ENCODE data around the gene RIPOR2. TPM values are rescaled to one million over a fixed set of nuclear protein-coding genes. Genes with fewer than 3 reads are reported as not detected.

Gene RIPOR2
- total and polyA plus RNA-seq, 2 of the 13 experiments (the other 11 are each of a cell fraction or from before 2014, with no cell fraction given), result 0.02 to 0.05 TPM

GRCh38 chr6:24809728-24810127, 126.0 kb downstream of the RIPOR2 start (continued):
- TF ChIP-seq PAXIP1 (CRISPR knock-in tag; conservative IDR thresholded peaks at IDR 0.05) (peak; percentile 79), ZNF737 (CRISPR knock-in tag; IDR thresholded peaks at IDR 0.05; ENCODE audit: borderline replicate concordance) (no peak), FOXA1 (IDR thresholded peaks at IDR 0.05) (no peak), FOXA1 (CRISPR knock-in tag; IDR thresholded peaks at IDR 0.05) (peak; percentile 7; the same call in 1 of the 2 replicates), RFXANK (CRISPR knock-in tag; IDR thresholded peaks at IDR 0.05) (no peak), ZBTB20 (CRISPR knock-in tag; IDR thresholded peaks at IDR 0.05; ENCODE audit: borderline replicate concordance, low read depth) (peak; percentile 72; the same call in 1 of the 2 replicates), ELF4 (CRISPR knock-in tag; IDR thresholded peaks at IDR 0.05; ENCODE audit: borderline replicate concordance) (peak; percentile 54; the same call in 1 of the 2 replicates), ZNF749 (CRISPR knock-in tag; IDR thresholded peaks at IDR 0.05; ENCODE audit: borderline replicate concordance) (no peak), ZNF296 (CRISPR knock-in tag; conservative IDR thresholded peaks at IDR 0.05) (no peak), ZNF546 (CRISPR knock-in tag; conservative IDR thresholded peaks at IDR 0.05) (no peak), NCOA2 (CRISPR knock-in tag; IDR thresholded peaks at IDR 0.05) (peak; percentile 73), KLF13 (CRISPR knock-in tag; IDR thresholded peaks at IDR 0.05) (no peak), POLR2AphosphoS5 (IDR thresholded peaks at IDR 0.05; ENCODE audit: low read depth, low read length) (no peak), BRF2 (CRISPR knock-in tag; IDR thresholded peaks at IDR 0.05) (no peak), ZNF747 (CRISPR knock-in tag; IDR thresholded peaks at IDR 0.05; ENCODE audit: borderline replicate concordance) (0 out of 2 replicates have a peak, but pooled peaks have one; percentile 66), HOXA3 (CRISPR knock-in tag; IDR thresholded peaks at IDR 0.05) (peak; percentile 77), DMTF1 (CRISPR knock-in tag; IDR thresholded peaks at IDR 0.05) (no peak), THYN1 (CRISPR knock-in tag; IDR thresholded peaks at IDR 0.05; ENCODE audit: borderline replicate concordance, low read depth) (no peak), SALL1 (CRISPR knock-in tag; IDR thresholded peaks at IDR 0.05) (peak; percentile 97), ZNF382 (CRISPR knock-in tag; IDR thresholded peaks at IDR 0.05; ENCODE audit: borderline replicate concordance) (no peak)
- TF ChIP-seq, protein P1, sequence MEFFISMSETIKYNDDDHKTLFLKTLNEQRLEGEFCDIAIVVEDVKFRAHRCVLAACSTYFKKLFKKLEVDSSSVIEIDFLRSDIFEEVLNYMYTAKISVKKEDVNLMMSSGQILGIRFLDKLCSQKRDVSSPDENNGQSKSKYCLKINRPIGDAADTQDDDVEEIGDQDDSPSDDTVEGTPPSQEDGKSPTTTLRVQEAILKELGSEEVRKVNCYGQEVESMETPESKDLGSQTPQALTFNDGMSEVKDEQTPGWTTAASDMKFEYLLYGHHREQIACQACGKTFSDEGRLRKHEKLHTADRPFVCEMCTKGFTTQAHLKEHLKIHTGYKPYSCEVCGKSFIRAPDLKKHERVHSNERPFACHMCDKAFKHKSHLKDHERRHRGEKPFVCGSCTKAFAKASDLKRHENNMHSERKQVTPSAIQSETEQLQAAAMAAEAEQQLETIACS (CRISPR knock-in tag; IDR thresholded peaks at IDR 0.05), result no peak
